Astrocyte (in vitro differentiated cells and primary cell): ENCODE measurements around the gene CEP162. TPM values are rescaled to one million over a fixed set of nuclear protein-coding genes. Genes with fewer than 3 reads are reported as not detected.

Experiments
- DNase-seq: peaks from one replicate; pipeline ENCODE4 v3.0.0-alpha.2; 2010; ENCODE audit warnings: low read depth
- FAIRE-seq: peaks from 2 replicates; lab custom pipeline; 2011; peaks lifted over from hg19 to GRCh38; lab: Jason Lieb, UNC
- H2AFZ ChIP-seq: 2 replicates; pipeline ENCODE4 v1.6.0; 2012; ENCODE audit warnings: low read depth, low read length, inconsistent platforms
- H3K27ac ChIP-seq: 2 replicates; pipeline ENCODE4 v1.5.1; 2011; ENCODE audit warnings: low read depth, low read length, inconsistent platforms
- H3K27me3 ChIP-seq: 2 replicates; pipeline ENCODE4 v1.6.0; 2011; ENCODE audit warnings: low read length, inconsistent platforms; ENCODE audit not compliant: insufficient read depth
- H3K36me3 ChIP-seq: 2 replicates; pipeline ENCODE4 v1.5.1; 2011; ENCODE audit warnings: low read length, inconsistent platforms; ENCODE audit not compliant: insufficient read depth
- H3K4me1 ChIP-seq: 2 replicates; pipeline ENCODE4 v1.5.1; 2011; ENCODE audit warnings: low read length, inconsistent platforms; ENCODE audit not compliant: insufficient read depth
- H3K4me2 ChIP-seq: 2 replicates; pipeline ENCODE4 v1.6.0; 2012; ENCODE audit warnings: low read length, inconsistent platforms
- H3K4me3 ChIP-seq: 2 replicates; pipeline ENCODE4 v1.5.1; 2011; ENCODE audit warnings: low read depth, mild to moderate bottlenecking, low read length, inconsistent platforms; ENCODE audit not compliant: insufficient read depth
- H3K79me2 ChIP-seq: 2 replicates; pipeline ENCODE4 v1.6.0; 2012; ENCODE audit warnings: mild to moderate bottlenecking, low read length, inconsistent platforms; ENCODE audit not compliant: insufficient read depth
- H3K9ac ChIP-seq: 2 replicates; pipeline ENCODE4 v1.6.0; 2012; ENCODE audit warnings: mild to moderate bottlenecking, low read length, inconsistent platforms
- H3K9me3 ChIP-seq: 2 replicates; pipeline ENCODE4 v1.5.1; 2012; ENCODE audit warnings: low read depth, mild to moderate bottlenecking, low read length, inconsistent platforms; ENCODE audit not compliant: insufficient read depth
- H4K20me1 ChIP-seq: 2 replicates; pipeline ENCODE4 v1.6.0; 2012; ENCODE audit warnings: low read length, inconsistent platforms; ENCODE audit not compliant: insufficient read depth
- H3K27ac Mint-ChIP-seq: one replicate; pipeline ENCODE4 v1.8.0; 2021; ENCODE audit warnings: mild to moderate bottlenecking, mixed read lengths; ENCODE audit not compliant: unreplicated experiment
- H3K27me3 Mint-ChIP-seq: one replicate; pipeline ENCODE4 v1.8.0; 2021; ENCODE audit warnings: low read depth, mixed read lengths; ENCODE audit not compliant: unreplicated experiment
- H3K36me3 Mint-ChIP-seq: one replicate; pipeline ENCODE4 v1.8.0; 2021; ENCODE audit warnings: low read depth, mixed read lengths; ENCODE audit not compliant: unreplicated experiment
- H3K4me1 Mint-ChIP-seq: one replicate; pipeline ENCODE4 v1.8.0; 2021; ENCODE audit warnings: low read depth, mixed read lengths; ENCODE audit not compliant: unreplicated experiment
- H3K4me3 Mint-ChIP-seq: one replicate; pipeline ENCODE4 v1.8.0; 2021; ENCODE audit warnings: mild to moderate bottlenecking, moderate library complexity, mixed read lengths; ENCODE audit not compliant: unreplicated experiment
- H3K9me3 Mint-ChIP-seq: one replicate; pipeline ENCODE4 v1.8.0; 2021; ENCODE audit warnings: mild to moderate bottlenecking, mixed read lengths; ENCODE audit not compliant: unreplicated experiment
- EZH2 ChIP-seq: IDR thresholded peaks from 2 replicates; pipeline ENCODE4 v1.6.1; 2012; ENCODE audit warnings: mild to moderate bottlenecking, low read length, inconsistent platforms; ENCODE audit not compliant: insufficient read depth
- total RNA-seq: library from RNA; stranded (reverse); gene quantifications from 2 replicates; pipeline ENCODE4 v1.2.1, GENCODE V29; 2021
- TF ChIP-seq, protein P1 (sequence below): IDR thresholded peaks from 2 replicates; pipeline ENCODE4 v1.5.1; 2011; ENCODE audit warnings: low read depth, mild to moderate bottlenecking, inconsistent platforms, low read length, moderate library complexity; ENCODE audit not compliant: insufficient read depth

Gene CEP162
- total RNA-seq, 1 donor from 2014 or later, result 6.9 TPM

DNA sequence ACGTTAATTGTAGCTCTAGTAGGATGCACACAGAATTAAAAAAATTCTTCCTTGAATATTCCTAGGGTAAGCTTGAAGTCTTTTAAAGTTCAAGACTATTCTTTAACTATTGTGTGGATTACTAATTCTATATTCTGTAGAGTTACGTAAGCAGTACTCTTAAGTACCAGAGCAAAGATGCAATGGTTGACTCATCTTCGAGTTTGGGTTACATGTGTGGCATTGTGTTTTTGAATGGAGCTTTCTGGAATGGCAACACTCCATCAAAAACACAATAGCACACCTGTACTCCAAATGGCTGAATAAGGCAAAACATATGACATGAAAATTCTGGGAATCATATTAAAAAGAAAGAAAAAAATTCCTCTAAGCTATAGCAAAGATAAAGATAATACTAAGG, 33.5 kb upstream of the CEP162 start:
- Mint-ChIP-seq H3K4me3 (no peak overlapping the region), H3K27ac (no peak overlapping the region), H3K4me1 (peaks cover 12% of the 10 kb centered on the region), H3K36me3 (no peaks in the 10 kb centered on the region), H3K9me3 (no peaks in the 10 kb centered on the region), H3K27me3 (no peaks in the 10 kb centered on the region)
- no peak overlapping the region for H3K9ac ChIP-seq
- no peaks in the 10 kb centered on the region for H3K27me3 ChIP-seq
- no peaks in the 10 kb centered on the region for H3K36me3 ChIP-seq
- H2AFZ ChIP-seq, result no peak overlapping the region
- no peak overlapping the region for H3K4me3 ChIP-seq
- no peak for TF ChIP-seq EZH2
- TF ChIP-seq, protein P1, sequence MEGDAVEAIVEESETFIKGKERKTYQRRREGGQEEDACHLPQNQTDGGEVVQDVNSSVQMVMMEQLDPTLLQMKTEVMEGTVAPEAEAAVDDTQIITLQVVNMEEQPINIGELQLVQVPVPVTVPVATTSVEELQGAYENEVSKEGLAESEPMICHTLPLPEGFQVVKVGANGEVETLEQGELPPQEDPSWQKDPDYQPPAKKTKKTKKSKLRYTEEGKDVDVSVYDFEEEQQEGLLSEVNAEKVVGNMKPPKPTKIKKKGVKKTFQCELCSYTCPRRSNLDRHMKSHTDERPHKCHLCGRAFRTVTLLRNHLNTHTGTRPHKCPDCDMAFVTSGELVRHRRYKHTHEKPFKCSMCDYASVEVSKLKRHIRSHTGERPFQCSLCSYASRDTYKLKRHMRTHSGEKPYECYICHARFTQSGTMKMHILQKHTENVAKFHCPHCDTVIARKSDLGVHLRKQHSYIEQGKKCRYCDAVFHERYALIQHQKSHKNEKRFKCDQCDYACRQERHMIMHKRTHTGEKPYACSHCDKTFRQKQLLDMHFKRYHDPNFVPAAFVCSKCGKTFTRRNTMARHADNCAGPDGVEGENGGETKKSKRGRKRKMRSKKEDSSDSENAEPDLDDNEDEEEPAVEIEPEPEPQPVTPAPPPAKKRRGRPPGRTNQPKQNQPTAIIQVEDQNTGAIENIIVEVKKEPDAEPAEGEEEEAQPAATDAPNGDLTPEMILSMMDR, result no peak
- H3K4me1 ChIP-seq, result no peaks in the 10 kb centered on the region
- H4K20me1 ChIP-seq, result no peaks in the 10 kb centered on the region
- H3K79me2 ChIP-seq, result no peaks in the 10 kb centered on the region
- H3K4me2 ChIP-seq, result no peak overlapping the region
- FAIRE-seq (no peak), DNase-seq (no peak)
- no peak overlapping the region for H3K27ac ChIP-seq
- H3K9me3 ChIP-seq, result no peaks in the 10 kb centered on the region

DNA sequence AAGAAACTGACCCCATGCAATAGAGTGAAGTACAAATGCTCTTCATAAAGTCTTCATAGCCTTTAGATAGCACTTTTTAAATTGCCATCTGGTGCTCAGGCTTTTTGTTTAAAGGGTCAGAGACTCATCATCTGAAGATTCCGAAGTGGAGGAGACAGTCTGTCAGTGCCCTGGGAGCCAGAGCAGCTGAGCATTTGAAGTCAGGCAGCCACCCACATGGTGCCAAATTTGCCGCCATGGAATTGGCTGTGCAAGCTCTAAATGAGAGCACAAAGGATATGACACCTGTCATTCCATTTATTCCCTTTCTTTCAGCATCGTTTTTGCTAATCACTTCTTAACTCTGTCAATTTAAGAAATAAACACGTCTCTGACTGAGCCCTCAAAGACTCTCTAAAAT, 32.8 kb upstream of the CEP162 start:
- no peak overlapping the region for H3K9ac ChIP-seq
- DNase-seq (no peak), FAIRE-seq (no peak)
- H3K9me3 Mint-ChIP-seq, result no peaks in the 10 kb centered on the region
- no peak overlapping the region for H3K27ac Mint-ChIP-seq
- no peaks in the 10 kb centered on the region for H3K27me3 ChIP-seq
- no peak overlapping the region for H3K4me2 ChIP-seq
- no peaks in the 10 kb centered on the region for H3K27me3 Mint-ChIP-seq
- no peak overlapping the region for H3K4me3 ChIP-seq
- no peaks in the 10 kb centered on the region for H4K20me1 ChIP-seq
- H3K4me1 Mint-ChIP-seq, result peaks cover 13% of the 10 kb centered on the region
- no peaks in the 10 kb centered on the region for H3K9me3 ChIP-seq
- TF ChIP-seq EZH2, result no peak
- TF ChIP-seq, protein P1, result no peak
- H3K4me1 ChIP-seq, result no peaks in the 10 kb centered on the region
- H3K4me3 Mint-ChIP-seq, result no peak overlapping the region
- no peaks in the 10 kb centered on the region for H3K36me3 Mint-ChIP-seq
- no peak overlapping the region for H3K27ac ChIP-seq
- no peaks in the 10 kb centered on the region for H3K36me3 ChIP-seq
- no peaks in the 10 kb centered on the region for H3K79me2 ChIP-seq
- H2AFZ ChIP-seq, result no peak overlapping the region

DNA sequence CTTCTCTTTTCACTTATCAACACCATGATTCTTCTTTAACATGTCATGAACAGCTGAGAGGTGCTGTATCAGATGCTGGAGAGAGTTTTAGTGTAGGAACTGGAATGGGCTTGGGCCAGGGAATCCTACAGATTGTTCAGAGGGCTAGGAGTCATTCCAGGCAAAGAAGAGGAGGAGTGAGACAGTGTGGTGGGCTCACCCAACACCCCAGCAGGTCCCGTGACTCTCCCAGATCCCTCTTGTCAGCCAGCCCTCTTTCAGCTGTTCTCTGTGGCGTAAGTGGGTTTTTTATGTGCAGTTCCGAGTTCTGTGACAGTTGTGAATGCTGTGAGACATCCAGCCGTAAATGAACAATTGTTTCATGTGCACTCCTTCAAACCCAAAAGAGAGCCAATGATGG, 31.4 kb upstream of the CEP162 start:
- no peaks in the 10 kb centered on the region for H3K9me3 ChIP-seq
- no peaks in the 10 kb centered on the region for H3K27me3 ChIP-seq
- no peaks in the 10 kb centered on the region for H3K4me1 ChIP-seq
- no peak for FAIRE-seq
- no peak overlapping the region for H3K4me2 ChIP-seq
- Mint-ChIP-seq H3K27me3 (no peaks in the 10 kb centered on the region), H3K4me1 (peaks cover 12% of the 10 kb centered on the region), H3K36me3 (no peaks in the 10 kb centered on the region), H3K4me3 (no peak overlapping the region), H3K27ac (no peak overlapping the region), H3K9me3 (no peaks in the 10 kb centered on the region)
- H3K79me2 ChIP-seq, result no peaks in the 10 kb centered on the region
- no peak overlapping the region for H3K27ac ChIP-seq
- TF ChIP-seq, protein P1, result no peak
- no peak for TF ChIP-seq EZH2
- no peak overlapping the region for H3K9ac ChIP-seq
- H2AFZ ChIP-seq, result no peak overlapping the region
- H3K4me3 ChIP-seq, result no peak overlapping the region
- DNase-seq, result no peak
- no peaks in the 10 kb centered on the region for H4K20me1 ChIP-seq
- H3K36me3 ChIP-seq, result no peaks in the 10 kb centered on the region
